Stimulated activated CD8-positive, alpha-beta memory T cell treated with anti-CD3 and anti-CD28 coated beads, Interleukin-12 subunit alpha, Interleukin-12 subunit beta, amount 100 ng/mL, for 24 hours (primary cell): Measurements from ENCODE around the gene PSMF1.
"Not testable (repeated sequence)": the region's sequence is repeated elsewhere in the genome, so short reads cannot be mapped to it uniquely, and the experiment has no call there.

Experiments
- DNase-seq: peaks from one replicate; pipeline ENCODE4 v3.0.0-alpha.2; 2020; ENCODE audit errors: extremely low read depth

Gene PSMF1

GRCh38 chr20:1215386-1216170 lies 97.2 kb downstream of the PSMF1 start:
- DNase-seq, result no peak

- DNase-seq, result not testable (repeated sequence)
Measured at GRCh38 chr20:1216527-1217427, 98.4 kb downstream of the PSMF1 start.
